A549 treated with Hydrocortisone at 1 μM for 4 hours (cell line): Measurements from ENCODE around the gene MRPS18A. TPM values are rescaled to one million over a fixed set of nuclear protein-coding genes. Genes with fewer than 3 reads are reported as not detected.

Experiments
- total RNA-seq: library from RNA; stranded (reverse); fragments of 200-300 nt; extraction: Qiagen RNA extraction; gene quantifications from 5 replicates; pipeline ENCODE4 v1.2.3, GENCODE V29; 2022

MRPS18A gene
- total RNA-seq: 46.1 to 48.8 TPM (median 48.0 TPM) in 5 replicates

GRCh38 chr6:43687437-43688347 is at the start of gene MRPS18A:
TSS of gene MRPS18A (minus strand) at chr6:43687791. CDS start at chr6:43687779, 12 bp downstream.

GRCh38 chr6:43644940-43645612 is 42.5 kb downstream of the MRPS18A start, which contains the start of gene RSPH9:
TSS of gene RSPH9 (plus strand) at chr6:43645036. CDS start at chr6:43645099, 63 bp downstream.

GRCh38 chr6:43635387-43636307 is 51.9 kb downstream of the MRPS18A start, which contains the start of gene MAD2L1BP:
TSS of gene MAD2L1BP (plus strand) at chr6:43635840. CDS start at chr6:43635876, 36 bp downstream.

GRCh38 chr6:43629104-43629504 is 58.5 kb downstream of the MRPS18A start, which contains the start of gene GTPBP2:
TSS of gene GTPBP2 (minus strand) at chr6:43629264. CDS start at chr6:43629162, 102 bp downstream.

Other genes with a start within 250 kb of the MRPS18A start
- gene DLK2, start 232.2 kb downstream of the MRPS18A start, total RNA-seq: 5.6 to 8.1 TPM (median 7.6 TPM) in 5 replicates
- 17.8 to 19.6 TPM (median 18.8 TPM) in 5 replicates for gene TJAP1, start 210.2 kb downstream of the MRPS18A start, total RNA-seq
- 0.71 to 1.4 TPM (median 1.1 TPM) in 5 replicates for gene LRRC73, start 177.4 kb downstream of the MRPS18A start, total RNA-seq
- 64.0 to 74.4 TPM (median 71.7 TPM) in 5 replicates for gene YIPF3, start 170.9 kb downstream of the MRPS18A start, total RNA-seq
- gene POLR1C, start 170.7 kb downstream of the MRPS18A start, total RNA-seq: 44.0 to 54.8 TPM (median 47.0 TPM) in 5 replicates
- 24.5 to 32.5 TPM (median 26.6 TPM) in 5 replicates for gene XPO5, start 111.8 kb downstream of the MRPS18A start, total RNA-seq
- 7.6 to 11.6 TPM (median 10.3 TPM) in 5 replicates for gene POLH, start 111.6 kb downstream of the MRPS18A start, total RNA-seq
- gene GTPBP2, start 58.5 kb downstream of the MRPS18A start, total RNA-seq: 13.9 to 19.2 TPM (median 18.4 TPM) in 5 replicates
- 33.7 to 38.3 TPM (median 36.7 TPM) in 5 replicates for gene MAD2L1BP, start 52.0 kb downstream of the MRPS18A start, total RNA-seq
- 0.14 to 0.33 TPM (median 0.17 TPM) in 5 replicates for gene RSPH9, start 42.8 kb downstream of the MRPS18A start, total RNA-seq
- 27.9 to 35.6 TPM (median 34.2 TPM) in 5 replicates for gene VEGFA, start 82.4 kb upstream of the MRPS18A start, total RNA-seq